SU-DHL-6 (cell line): Measurements from ENCODE around the gene ANKRD28.
"Not testable (repeated sequence)": the region's sequence is repeated elsewhere in the genome, so short reads cannot be mapped to it uniquely, and the experiment has no call there.

Experiments
- H2AFZ ChIP-seq: fragments of 200-600 bp; sonication (generic); 2 replicates; pipeline ENCODE4 v1.6.1; 2014; ENCODE audit warnings: low read depth, mild to moderate bottlenecking, moderate library complexity, mixed read lengths, antibody characterized with exemption, low read length; ENCODE audit not compliant: severe bottlenecking
- H3F3A ChIP-seq: fragments of 200-600 bp; shearing (Covaris generic); 2 replicates; pipeline ENCODE4 v1.6.0; 2016; ENCODE audit warnings: antibody characterized with exemption, mild to moderate bottlenecking; ENCODE audit not compliant: insufficient read depth
- H3K27ac ChIP-seq: fragments of 200-600 bp; sonication (generic); 2 replicates; pipeline ENCODE4 v1.5.1; 2016; ENCODE audit warnings: low read depth, mild to moderate bottlenecking, low read length, moderate library complexity, mixed read lengths
- H3K27me3 ChIP-seq: fragments of 200-600 bp; sonication (generic), shearing (Covaris generic); 2 replicates; pipeline ENCODE4 v1.6.0; 2014; ENCODE audit warnings: mild to moderate bottlenecking, low read length
- H3K36me3 ChIP-seq: fragments of 200-600 bp; sonication (generic); 2 replicates; pipeline ENCODE4 v1.6.1; 2014; ENCODE audit warnings: mild to moderate bottlenecking, low read length, mixed read lengths
- H3K4me2 ChIP-seq: fragments of 300-600, 200-600 bp; shearing (Covaris generic), sonication (generic); 2 replicates; pipeline ENCODE4 v1.6.0; 2014; ENCODE audit warnings: low read length, low read depth, mild to moderate bottlenecking; ENCODE audit not compliant: poor library complexity, severe bottlenecking
- H3K4me3 ChIP-seq: fragments of 200-600 bp; sonication (generic); 2 replicates; pipeline ENCODE4 v1.5.1; 2014; ENCODE audit warnings: antibody characterized with exemption, low read length, mild to moderate bottlenecking, mixed read lengths; ENCODE audit not compliant: insufficient read depth, poor library complexity, severe bottlenecking
- H3K79me2 ChIP-seq: fragments of 200-600 bp; sonication (generic); 2 replicates; pipeline ENCODE4 v1.6.1; 2014; ENCODE audit warnings: mild to moderate bottlenecking, low read length, moderate library complexity; ENCODE audit not compliant: insufficient read depth
- H3K9ac ChIP-seq: fragments of 200-600 bp; sonication (generic); 2 replicates; pipeline ENCODE4 v1.7.0; 2014; ENCODE audit warnings: mild to moderate bottlenecking, low read length
- H3K9me2 ChIP-seq: fragments of 200-600 bp; sonication (generic); replicated peaks from 2 replicates; pipeline ENCODE4 v1.6.1; 2014; ENCODE audit warnings: low read length; ENCODE audit not compliant: insufficient read depth
- H3K9me3 ChIP-seq: fragments of 200-600 bp; sonication (generic); 2 replicates; pipeline ENCODE4 v1.6.1; 2014; ENCODE audit warnings: low read length, mixed read lengths; ENCODE audit not compliant: insufficient read depth
- H4K20me1 ChIP-seq: fragments of 200-600 bp; sonication (generic); 2 replicates; pipeline ENCODE4 v1.6.1; 2014; ENCODE audit warnings: low read depth, mild to moderate bottlenecking, antibody characterized with exemption, low read length, moderate library complexity, mixed read lengths
- CTCF ChIP-seq: fragments of 200-600 bp; sonication (generic); IDR thresholded peaks from one replicate; pipeline ENCODE4 v1.5.1; 2017; ENCODE audit warnings: antibody characterized with exemption, mild to moderate bottlenecking, low read length, moderate library complexity; ENCODE audit not compliant: insufficient read depth, poor library complexity, severe bottlenecking
- EZH2phosphoT487 ChIP-seq: fragments of 200-600 bp; sonication (generic), shearing (Covaris generic); conservative IDR thresholded peaks from 2 replicates; pipeline ENCODE4 v1.6.1; 2018; ENCODE audit warnings: mild to moderate bottlenecking, antibody characterized with exemption, low read length, moderate library complexity, mixed read lengths

The ANKRD28 gene

GRCh38 chr3:15845475-15845874 lies 47.7 kb upstream of the ANKRD28 start:
- Histone ChIP-seq H3K79me2 (peaks cover 97% of the 10 kb centered on the region), H3K9me2 (no peaks in the 10 kb centered on the region), H3K27me3 (no peaks in the 10 kb centered on the region), H3K4me3 (no peak overlapping the region), H4K20me1 (peaks cover 16% of the 10 kb centered on the region), H3F3A (no peaks in the 10 kb centered on the region), H3K9me3 (peaks cover 3% of the 10 kb centered on the region; the same call in 1 of the 2 replicates), H3K4me2 (no peak overlapping the region), H3K36me3 (0 out of 2 replicates have a peak, but pooled peaks cover 5% of the 10 kb centered on the region), H3K9ac (no peak overlapping the region), H3K27ac (no peak overlapping the region), H2AFZ (no peak overlapping the region)
- TF ChIP-seq EZH2phosphoT487: no peak
- no peak for TF ChIP-seq CTCF

GRCh38 chr3:15844889-15845288 lies 47.1 kb upstream of the ANKRD28 start:
- Histone ChIP-seq H3K79me2 (peaks cover 98% of the 10 kb centered on the region), H3K9ac (no peak overlapping the region)
- TF ChIP-seq EZH2phosphoT487 (no peak), CTCF (no peak)

GRCh38 chr3:15841091-15841973 lies 43.6 kb upstream of the ANKRD28 start:
- not testable (repeated sequence) for H3K27ac ChIP-seq, H3K9me2 ChIP-seq

More at GRCh38 chr3:15844889-15845288, 47.1 kb upstream of the ANKRD28 start:
- H3K27ac ChIP-seq: no peak overlapping the region
- H3K4me2 ChIP-seq: no peak overlapping the region
- peaks cover 14% of the 10 kb centered on the region for H4K20me1 ChIP-seq
- no peak overlapping the region for H3K4me3 ChIP-seq
- no peaks in the 10 kb centered on the region for H3K27me3 ChIP-seq
- H3K36me3 ChIP-seq: 0 out of 2 replicates have a peak, but pooled peaks cover 5% of the 10 kb centered on the region
- H3F3A ChIP-seq: no peaks in the 10 kb centered on the region
- no peaks in the 10 kb centered on the region for H3K9me2 ChIP-seq
- H2AFZ ChIP-seq: no peak overlapping the region
- H3K9me3 ChIP-seq: peaks cover 3% of the 10 kb centered on the region; the same call in 1 of the 2 replicates

GRCh38 chr3:15839568-15839967 lies 41.8 kb upstream of the ANKRD28 start:
- no peak overlapping the region for H3K4me2 ChIP-seq
- peaks cover 3% of the 10 kb centered on the region; the same call in 1 of the 2 replicates for H3K9me3 ChIP-seq
- H3K9ac ChIP-seq: no peak overlapping the region
- 0 out of 2 replicates have a peak, but pooled peaks cover 5% of the 10 kb centered on the region for H3K36me3 ChIP-seq
- H3K27me3 ChIP-seq: no peaks in the 10 kb centered on the region
- H3K79me2 ChIP-seq: peaks cover 98% of the 10 kb centered on the region
- H3F3A ChIP-seq: no peaks in the 10 kb centered on the region
- H3K9me2 ChIP-seq: no peaks in the 10 kb centered on the region
- peaks cover 27% of the 10 kb centered on the region for H4K20me1 ChIP-seq
- no peak overlapping the region for H3K27ac ChIP-seq
- TF ChIP-seq CTCF (no peak), EZH2phosphoT487 (no peak)
- no peak overlapping the region for H3K4me3 ChIP-seq
- no peak overlapping the region for H2AFZ ChIP-seq

More at GRCh38 chr3:15841091-15841973, 43.6 kb upstream of the ANKRD28 start:
- not testable (repeated sequence) for H3K4me2 ChIP-seq, H3K9ac ChIP-seq, H2AFZ ChIP-seq, H3K9me3 ChIP-seq, H3K36me3 ChIP-seq, H3K27me3 ChIP-seq, H3K4me3 ChIP-seq, H3F3A ChIP-seq
- H4K20me1 ChIP-seq: peaks cover 25% of the 10 kb centered on the region; the same call in 1 of the 2 replicates
- peaks cover 98% of the 10 kb centered on the region for H3K79me2 ChIP-seq
